ENCODE data around the gene CLP1. TPM values are rescaled to one million over a fixed set of nuclear protein-coding genes. Genes with fewer than 3 reads are reported as not detected.

Gene CLP1
- total and polyA plus RNA-seq, 7 donors, result 6.8 to 16.9 (median 10.0) TPM

DNA sequence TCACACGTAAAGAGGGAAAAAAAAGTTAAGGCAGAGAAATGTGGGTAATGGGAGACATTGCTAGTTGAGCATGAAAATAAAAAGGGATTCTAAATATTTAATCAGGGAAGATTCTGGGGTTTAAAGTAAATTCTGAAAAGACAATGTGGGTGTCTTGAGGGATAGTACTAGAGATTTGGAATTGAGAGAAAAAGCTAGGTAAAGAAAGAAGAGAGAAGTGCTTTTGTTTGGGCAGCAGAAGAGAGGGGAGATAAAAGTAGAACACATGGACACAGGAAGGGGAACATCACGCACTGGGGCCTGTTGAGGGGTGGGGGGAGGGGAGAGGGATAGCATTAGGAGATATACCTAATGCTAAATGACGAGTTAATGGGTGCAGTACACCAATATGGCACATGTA lies 4.4 kb upstream of the CLP1 start:
- no peak overlapping the region for H3K4me3 ChIP-seq
- no peak for DNase-seq
- peaks cover 0 to 20% (median 15%) of the 10 kb centered on the region in 3 donors for H3K27me3 ChIP-seq (ENCODE audit: insufficient read depth in 3 of 3, low read length in 2 of 3)
- TF ChIP-seq, protein P1, sequence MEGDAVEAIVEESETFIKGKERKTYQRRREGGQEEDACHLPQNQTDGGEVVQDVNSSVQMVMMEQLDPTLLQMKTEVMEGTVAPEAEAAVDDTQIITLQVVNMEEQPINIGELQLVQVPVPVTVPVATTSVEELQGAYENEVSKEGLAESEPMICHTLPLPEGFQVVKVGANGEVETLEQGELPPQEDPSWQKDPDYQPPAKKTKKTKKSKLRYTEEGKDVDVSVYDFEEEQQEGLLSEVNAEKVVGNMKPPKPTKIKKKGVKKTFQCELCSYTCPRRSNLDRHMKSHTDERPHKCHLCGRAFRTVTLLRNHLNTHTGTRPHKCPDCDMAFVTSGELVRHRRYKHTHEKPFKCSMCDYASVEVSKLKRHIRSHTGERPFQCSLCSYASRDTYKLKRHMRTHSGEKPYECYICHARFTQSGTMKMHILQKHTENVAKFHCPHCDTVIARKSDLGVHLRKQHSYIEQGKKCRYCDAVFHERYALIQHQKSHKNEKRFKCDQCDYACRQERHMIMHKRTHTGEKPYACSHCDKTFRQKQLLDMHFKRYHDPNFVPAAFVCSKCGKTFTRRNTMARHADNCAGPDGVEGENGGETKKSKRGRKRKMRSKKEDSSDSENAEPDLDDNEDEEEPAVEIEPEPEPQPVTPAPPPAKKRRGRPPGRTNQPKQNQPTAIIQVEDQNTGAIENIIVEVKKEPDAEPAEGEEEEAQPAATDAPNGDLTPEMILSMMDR (IDR thresholded peaks at IDR 0.05), result no peak
- H3K27ac ChIP-seq, result no peak overlapping the region
- intact Hi-C loops (cut with DNase I), result no loop called here
- no peak for ATAC-seq
- 37 to 57% (median 48%) methylated on average over 3 of the region's 3 CpGs for WGBS, 3 donors
- H3K36me3 ChIP-seq (ENCODE audit: insufficient read depth in 1 of 2, low read depth in 1 of 2), result no peaks in the 10 kb centered on the region
- peaks cover 7% of the 10 kb centered on the region for H3K4me1 ChIP-seq
- no peaks in the 10 kb centered on the region for H3K9me3 ChIP-seq

DNA sequence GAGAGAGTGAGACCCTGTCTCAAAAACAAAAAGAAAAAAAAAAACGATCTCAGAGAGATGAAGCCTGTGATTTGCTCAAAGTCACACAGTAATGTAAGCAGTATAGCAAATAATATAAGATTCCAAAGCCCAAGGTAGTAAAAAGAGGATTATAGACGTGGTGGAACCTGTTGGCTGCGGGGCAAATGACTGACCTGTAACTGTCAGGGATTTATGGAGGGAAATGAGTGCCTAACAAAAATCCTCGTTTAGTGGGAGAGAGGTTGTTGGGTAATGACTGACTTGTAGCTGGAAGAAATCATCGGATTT lies 723 bp upstream of the CLP1 start:
- Histone ChIP-seq H3K9me3 (no peaks in the 10 kb centered on the region), H3K4me1 (peaks cover 17% of the 10 kb centered on the region), H3K4me3 (peak overlapping the region; percentile 76), H3K27ac (peak overlapping the region; percentile 85), H3K36me3 (ENCODE audit: insufficient read depth in 1 of 2, low read depth in 1 of 2) (peaks cover 5 to 27% of the 10 kb centered on the region in 2 donors), H3K27me3 (ENCODE audit: insufficient read depth in 3 of 3, low read length in 2 of 3) (no peaks in the 10 kb centered on the region)
- peak in 2 of 4 donors; percentile 0 to 1 for ATAC-seq
- TF ChIP-seq, protein P1 (IDR thresholded peaks at IDR 0.05), result no peak
- no peak for DNase-seq
- intact Hi-C loops (cut with DNase I), result no loop called here
- WGBS, 3 donors, result 10 to 14% (median 10%) methylated on average over 5 of the region's 5 CpGs

DNA sequence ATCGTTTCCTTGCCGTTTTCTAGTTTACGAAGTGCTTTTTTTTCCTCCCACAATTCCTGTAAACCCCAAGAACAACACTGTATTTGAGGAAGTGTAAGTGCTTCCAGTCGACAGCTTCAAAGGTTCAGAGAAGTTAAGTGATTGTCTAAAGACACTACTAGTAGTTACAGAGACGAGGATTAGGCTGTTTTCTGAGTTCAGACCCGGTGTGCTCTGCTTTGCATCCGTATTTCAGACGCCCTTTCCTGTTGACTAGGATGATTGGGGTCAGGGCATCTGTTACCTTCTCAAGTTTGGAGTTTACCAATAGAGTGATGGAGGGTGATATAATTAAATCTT lies 430 bp downstream of the CLP1 start:
- WGBS, 3 donors, result 0 to 1% (median 0%) methylated on average over 8 of the region's 8 CpGs
- DNase-seq (no peak), ATAC-seq (peak in 1 of 4 donors; percentile 12)
- TF ChIP-seq, protein P1 (IDR thresholded peaks at IDR 0.05), result no peak
- H3K4me1 ChIP-seq, result peaks cover 17% of the 10 kb centered on the region
- peak overlapping the region; percentile 85 for H3K27ac ChIP-seq
- intact Hi-C loops (cut with DNase I), result no loop called here
- no peaks in the 10 kb centered on the region for H3K27me3 ChIP-seq (ENCODE audit: insufficient read depth in 3 of 3, low read length in 2 of 3)
- H3K4me3 ChIP-seq, result peak overlapping the region; percentile 76
- no peaks in the 10 kb centered on the region for H3K9me3 ChIP-seq
- H3K36me3 ChIP-seq (ENCODE audit: insufficient read depth in 1 of 2, low read depth in 1 of 2), result peaks cover 5 to 39% of the 10 kb centered on the region in 2 donors

GRCh38 chr11:57659669-57660068 lies 2.1 kb downstream of the CLP1 start:
- 94 to 96% (median 96%) methylated on average over 14 of the region's 14 CpGs for WGBS, 3 donors
- H3K27ac ChIP-seq, result no peak overlapping the region
- no peak for ATAC-seq
- no peaks in the 10 kb centered on the region for H3K27me3 ChIP-seq (ENCODE audit: insufficient read depth in 3 of 3, low read length in 2 of 3)
- peaks cover 17% of the 10 kb centered on the region for H3K4me1 ChIP-seq
- H3K4me3 ChIP-seq, result no peak overlapping the region
- peaks cover 5 to 40% of the 10 kb centered on the region in 2 donors for H3K36me3 ChIP-seq (ENCODE audit: insufficient read depth in 1 of 2, low read depth in 1 of 2)
- intact Hi-C loops (cut with DNase I), result no loop called here
- H3K9me3 ChIP-seq, result no peaks in the 10 kb centered on the region
- DNase-seq, result no peak
- TF ChIP-seq, protein P1 (IDR thresholded peaks at IDR 0.05), result no peak

GRCh38 chr11:57662893-57663292 lies 5.3 kb downstream of the CLP1 start:
- Histone ChIP-seq H3K36me3 (ENCODE audit: insufficient read depth in 1 of 2, low read depth in 1 of 2) (peaks cover 5 to 40% of the 10 kb centered on the region in 2 donors), H3K27me3 (ENCODE audit: insufficient read depth in 3 of 3, low read length in 2 of 3) (no peaks in the 10 kb centered on the region), H3K9me3 (no peaks in the 10 kb centered on the region), H3K4me1 (peaks cover 11% of the 10 kb centered on the region), H3K27ac (no peak overlapping the region), H3K4me3 (no peak overlapping the region)
- DNase-seq (no peak), ATAC-seq (no peak)
- TF ChIP-seq, protein P1 (IDR thresholded peaks at IDR 0.05), result no peak
- intact Hi-C loops (cut with DNase I), result no loop called here
- 65 to 74% (median 71%) methylated on average over 4 of the region's 4 CpGs for WGBS, 3 donors

All from psoas muscle (tissue), 8 donors.